ENCODE data around the gene DAZAP1. TPM values are rescaled to one million over a fixed set of nuclear protein-coding genes. Genes with fewer than 3 reads are reported as not detected.

Gene DAZAP1
- total RNA-seq, 1 experiment from 2014 or later, result 229 TPM

DNA sequence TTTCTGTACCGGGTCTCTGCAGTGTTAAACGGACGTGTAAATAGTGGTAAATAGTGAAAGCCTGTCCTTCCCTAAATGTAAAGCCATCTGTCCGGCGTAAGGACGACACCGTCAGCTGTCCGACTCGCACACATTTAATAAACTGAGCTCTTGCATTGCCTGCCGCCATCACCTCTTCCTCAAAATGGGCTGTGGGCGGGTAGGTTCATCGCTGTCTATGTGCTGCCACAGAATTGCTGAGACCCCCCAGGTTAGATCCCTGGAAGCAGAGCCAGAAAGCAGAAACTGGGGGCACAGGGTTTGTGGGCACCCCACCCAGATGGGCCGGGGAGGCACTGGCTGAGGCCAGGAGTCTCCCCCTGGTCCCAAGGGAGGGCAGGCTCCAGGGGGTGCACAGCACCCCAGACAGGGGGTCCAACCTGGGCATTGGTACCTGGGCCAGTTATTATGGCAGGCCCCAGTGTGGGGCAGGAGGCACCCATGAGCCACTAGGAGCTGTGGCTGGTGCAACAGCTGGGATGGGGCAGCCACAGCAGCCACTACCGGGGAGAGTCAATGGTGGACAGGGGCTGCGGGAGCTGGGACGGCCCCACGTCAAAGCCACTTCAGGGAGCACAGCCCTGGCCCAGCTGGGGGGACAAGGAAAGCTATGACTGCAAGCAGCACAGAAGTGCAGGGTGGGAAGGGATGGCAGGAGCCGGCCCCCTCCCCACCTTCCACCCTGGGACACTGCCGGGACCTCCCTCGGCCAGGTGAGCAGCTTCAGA, 65.9 kb downstream of the DAZAP1 start:
- POLR2A ChIA-PET (ENCODE audit: low non-redundant PET), result interaction anchor here (0.6 kb wide), 1 partner anchor 18 kb away, joined by 10 read pairs; no protein-coding TSS in a partner anchor
- peaks cover 39% of the 10 kb centered on the region for H3K27me3 ChIP-seq (replicated peaks; ENCODE audit: insufficient read depth, low read depth, low read length, poor library complexity)
- no peak for TF ChIP-seq EZH2 (IDR thresholded peaks at IDR 0.05; ENCODE audit: borderline replicate concordance, low read depth, low read length, poor library complexity, severe bottlenecking)
- TF ChIP-seq, protein P1, sequence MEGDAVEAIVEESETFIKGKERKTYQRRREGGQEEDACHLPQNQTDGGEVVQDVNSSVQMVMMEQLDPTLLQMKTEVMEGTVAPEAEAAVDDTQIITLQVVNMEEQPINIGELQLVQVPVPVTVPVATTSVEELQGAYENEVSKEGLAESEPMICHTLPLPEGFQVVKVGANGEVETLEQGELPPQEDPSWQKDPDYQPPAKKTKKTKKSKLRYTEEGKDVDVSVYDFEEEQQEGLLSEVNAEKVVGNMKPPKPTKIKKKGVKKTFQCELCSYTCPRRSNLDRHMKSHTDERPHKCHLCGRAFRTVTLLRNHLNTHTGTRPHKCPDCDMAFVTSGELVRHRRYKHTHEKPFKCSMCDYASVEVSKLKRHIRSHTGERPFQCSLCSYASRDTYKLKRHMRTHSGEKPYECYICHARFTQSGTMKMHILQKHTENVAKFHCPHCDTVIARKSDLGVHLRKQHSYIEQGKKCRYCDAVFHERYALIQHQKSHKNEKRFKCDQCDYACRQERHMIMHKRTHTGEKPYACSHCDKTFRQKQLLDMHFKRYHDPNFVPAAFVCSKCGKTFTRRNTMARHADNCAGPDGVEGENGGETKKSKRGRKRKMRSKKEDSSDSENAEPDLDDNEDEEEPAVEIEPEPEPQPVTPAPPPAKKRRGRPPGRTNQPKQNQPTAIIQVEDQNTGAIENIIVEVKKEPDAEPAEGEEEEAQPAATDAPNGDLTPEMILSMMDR (conservative IDR thresholded peaks at IDR 0.05; ENCODE audit: low read depth, low read length), result no peak

DNA sequence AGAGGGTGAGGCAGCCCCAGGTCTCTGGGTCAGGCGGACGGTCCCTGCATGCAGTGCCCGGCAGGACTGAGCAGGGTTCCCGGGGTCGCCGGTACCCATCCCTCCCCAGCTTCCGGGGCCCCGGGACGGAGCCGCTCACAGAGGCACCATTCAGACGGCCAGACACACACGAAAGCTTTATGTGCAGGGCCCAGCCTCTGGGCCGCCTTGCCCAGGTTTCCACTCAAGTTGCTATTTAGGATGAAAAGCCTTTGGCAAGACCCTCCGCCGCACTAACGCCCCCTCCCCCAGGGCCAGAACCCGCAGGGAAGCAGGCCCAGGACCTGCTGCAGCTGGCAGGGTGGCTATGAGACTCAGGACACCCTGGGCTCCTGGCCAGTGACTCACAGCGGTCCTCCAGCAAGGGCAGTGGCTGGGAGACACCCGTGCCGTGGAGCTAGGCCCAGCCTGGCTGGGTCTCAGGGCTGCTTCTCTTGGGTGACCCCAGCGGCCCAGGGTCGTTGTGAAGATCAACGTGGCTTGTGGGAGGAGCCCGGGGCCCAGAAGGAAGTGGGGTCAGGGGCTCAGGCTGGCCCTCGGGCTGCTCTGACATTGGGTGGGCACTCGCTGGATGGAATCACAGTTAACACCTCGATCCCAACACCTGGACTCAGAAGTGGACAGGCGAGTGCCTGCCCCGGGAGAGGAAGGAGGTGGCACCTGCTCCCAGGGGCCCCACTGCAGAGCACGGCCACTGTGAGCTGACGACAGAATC, 66.8 kb downstream of the DAZAP1 start:
- peaks cover 30% of the 10 kb centered on the region for H3K27me3 ChIP-seq (replicated peaks; ENCODE audit: insufficient read depth, low read depth, low read length, poor library complexity)
- H3K36me3 ChIP-seq (ENCODE audit: insufficient read depth, low read length, poor library complexity, severe bottlenecking), result peaks cover 4% of the 10 kb centered on the region
- no peak overlapping the region for H3K4me3 ChIP-seq (ENCODE audit: low read depth, low read length, poor library complexity, severe bottlenecking)
- no peak overlapping the region for H3K27ac ChIP-seq (ENCODE audit: low read depth, low read length, poor library complexity, severe bottlenecking)
- no peaks in the 10 kb centered on the region for H3K9me3 ChIP-seq (ENCODE audit: low read depth, low read length, poor library complexity, severe bottlenecking)
- no TSS peak for BruUV-seq (replicated peaks)
- DNase-seq (ENCODE audit: low spot score), result no peak
- intact Hi-C loops (cut with micrococcal nuclease; ENCODE audit: unreplicated experiment), result no loop called here
- TF ChIP-seq EZH2 (IDR thresholded peaks at IDR 0.05; ENCODE audit: borderline replicate concordance, low read depth, low read length, poor library complexity, severe bottlenecking), result no peak
- TF ChIP-seq, protein P1 (conservative IDR thresholded peaks at IDR 0.05; ENCODE audit: low read depth, low read length), result no peak
- ChIA-PET CTCF (interaction anchor here (0.6 to 0.7 kb wide), 2 partner anchors 12 to 951 kb away, joined by 3 to 4 read pairs; no protein-coding TSS in a partner anchor), POLR2A (ENCODE audit: low non-redundant PET) (no interaction called here)
- H3K4me1 ChIP-seq (ENCODE audit: insufficient read depth, low read length, poor library complexity, severe bottlenecking), result peaks cover 24% of the 10 kb centered on the region

More for the DNA sequence above, 65.9 kb downstream of the DAZAP1 start:
- peaks cover 25% of the 10 kb centered on the region for H3K4me1 ChIP-seq (ENCODE audit: insufficient read depth, low read length, poor library complexity, severe bottlenecking)
- H3K9me3 ChIP-seq (ENCODE audit: low read depth, low read length, poor library complexity, severe bottlenecking), result no peaks in the 10 kb centered on the region
- CTCF ChIA-PET, result interaction anchor here (0.6 to 0.7 kb wide), 2 partner anchors 11 to 951 kb away, joined by 3 to 4 read pairs; no protein-coding TSS in a partner anchor
- H3K36me3 ChIP-seq (ENCODE audit: insufficient read depth, low read length, poor library complexity, severe bottlenecking), result peaks cover 4% of the 10 kb centered on the region
- DNase-seq (ENCODE audit: low spot score), result no peak
- intact Hi-C loops (cut with micrococcal nuclease; ENCODE audit: unreplicated experiment), result no loop called here
- H3K4me3 ChIP-seq (ENCODE audit: low read depth, low read length, poor library complexity, severe bottlenecking), result no peak overlapping the region
- no peak overlapping the region for H3K27ac ChIP-seq (ENCODE audit: low read depth, low read length, poor library complexity, severe bottlenecking)
- no TSS peak for BruUV-seq (replicated peaks)

DNA sequence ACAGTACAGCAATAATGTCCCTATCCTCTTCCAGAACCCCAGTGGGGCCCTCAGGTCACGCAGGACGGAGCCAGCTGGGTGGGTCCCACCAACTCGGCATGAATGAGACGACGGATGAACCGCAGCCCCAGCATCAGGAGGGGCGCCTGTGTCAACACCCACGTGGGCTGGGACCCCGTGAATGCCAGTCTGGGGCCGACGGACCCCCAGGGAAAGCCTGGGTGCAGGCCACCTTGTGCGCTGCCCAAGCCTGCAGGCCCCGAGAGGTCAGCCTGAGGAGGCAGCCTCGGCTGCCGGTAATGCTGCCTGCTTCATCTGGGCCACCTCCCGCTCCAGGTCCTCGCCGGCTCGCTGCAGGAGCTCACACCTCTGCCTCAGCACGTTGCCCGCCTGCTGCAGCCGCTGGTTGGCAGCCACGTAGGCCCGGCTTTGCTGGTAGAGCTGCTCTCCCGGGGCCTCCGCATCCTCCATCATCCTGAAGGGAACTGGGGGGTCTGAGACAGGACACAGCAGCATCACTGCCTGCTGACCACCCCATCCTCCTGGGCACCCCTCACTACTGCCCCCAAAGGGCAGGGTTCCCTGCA, 67.5 kb downstream of the DAZAP1 start:
- H3K4me3 ChIP-seq (ENCODE audit: low read depth, low read length, poor library complexity, severe bottlenecking), result no peak overlapping the region
- H3K4me1 ChIP-seq (ENCODE audit: insufficient read depth, low read length, poor library complexity, severe bottlenecking), result peaks cover 21% of the 10 kb centered on the region
- DNase-seq (ENCODE audit: low spot score), result no peak
- H3K9me3 ChIP-seq (ENCODE audit: low read depth, low read length, poor library complexity, severe bottlenecking), result no peaks in the 10 kb centered on the region
- POLR2A ChIA-PET (ENCODE audit: low non-redundant PET), result interaction anchor here (0.5 kb wide), 1 partner anchor 205 kb away, joined by 4 read pairs; no protein-coding TSS in a partner anchor
- no peak overlapping the region for H3K27ac ChIP-seq (ENCODE audit: low read depth, low read length, poor library complexity, severe bottlenecking)
- no peak for TF ChIP-seq EZH2 (IDR thresholded peaks at IDR 0.05; ENCODE audit: borderline replicate concordance, low read depth, low read length, poor library complexity, severe bottlenecking)
- TF ChIP-seq, protein P1 (conservative IDR thresholded peaks at IDR 0.05; ENCODE audit: low read depth, low read length), result no peak
- CTCF ChIA-PET, result no interaction called here
- H3K36me3 ChIP-seq (ENCODE audit: insufficient read depth, low read length, poor library complexity, severe bottlenecking), result peaks cover 4% of the 10 kb centered on the region
- BruUV-seq (replicated peaks), result no TSS peak
- intact Hi-C loops (cut with micrococcal nuclease; ENCODE audit: unreplicated experiment), result no loop called here
- H3K27me3 ChIP-seq (replicated peaks; ENCODE audit: insufficient read depth, low read depth, low read length, poor library complexity), result peaks cover 26% of the 10 kb centered on the region
